NCI-H2171 (cell line): ENCODE results near the gene ARL4D.
"Not testable (repeated sequence)": the region's sequence is repeated elsewhere in the genome, so short reads cannot be mapped to it uniquely, and the experiment has no call there.

ENCODE experiments used
- DNase-seq: peaks from one replicate; lab custom pipeline; 2025; lab: John Stamatoyannopoulos, UW

ARL4D gene, protein sequence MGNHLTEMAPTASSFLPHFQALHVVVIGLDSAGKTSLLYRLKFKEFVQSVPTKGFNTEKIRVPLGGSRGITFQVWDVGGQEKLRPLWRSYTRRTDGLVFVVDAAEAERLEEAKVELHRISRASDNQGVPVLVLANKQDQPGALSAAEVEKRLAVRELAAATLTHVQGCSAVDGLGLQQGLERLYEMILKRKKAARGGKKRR

DNA sequence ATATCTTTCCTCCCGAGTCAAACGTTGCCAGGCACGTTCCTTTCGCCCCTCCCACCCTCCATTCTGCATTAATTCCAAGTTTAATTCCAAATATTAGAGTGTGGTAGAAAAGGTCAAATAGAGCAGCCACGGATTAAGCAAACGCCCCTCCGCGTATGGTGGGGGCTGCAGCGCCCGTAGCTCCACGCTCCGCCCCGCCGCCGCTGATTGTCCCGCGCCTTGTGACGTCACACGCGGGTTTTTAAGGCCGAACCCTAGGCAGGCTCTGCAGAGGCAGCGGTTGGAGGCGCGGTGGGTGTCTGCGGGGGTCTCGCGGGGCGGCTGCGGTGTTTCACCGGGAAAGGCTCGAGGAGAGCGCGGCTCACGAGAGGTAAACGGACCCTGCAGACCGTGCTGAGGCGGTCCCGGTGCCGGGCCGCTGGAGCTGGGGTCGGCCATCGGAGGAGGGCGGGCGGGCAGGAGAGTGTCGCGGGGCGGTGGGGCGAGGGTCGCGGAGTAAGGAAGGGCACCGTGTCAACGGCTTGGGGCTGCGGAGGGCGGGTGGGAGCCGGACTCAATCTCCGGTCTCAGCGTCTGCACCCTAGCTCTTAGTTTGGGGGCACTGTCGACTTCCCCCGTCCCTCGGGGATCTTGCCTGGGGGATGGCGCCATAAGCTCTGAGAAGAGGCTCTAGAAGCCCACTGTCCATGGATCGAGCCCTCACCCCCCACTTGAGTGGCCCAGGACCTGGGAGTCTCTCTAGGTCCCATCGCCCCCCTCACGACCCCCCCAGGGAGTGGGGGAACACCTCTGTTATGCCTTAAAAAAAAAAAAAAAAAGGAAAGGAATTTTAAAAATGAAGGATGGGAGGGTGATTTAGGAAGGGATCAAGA lies at the start of gene ARL4D:
Gene ARL4D (plus strand): TSS at position 270 of the 872 bp plus-strand sequence. CDS start 740 bp downstream, outside the sequence.
- peak; percentile 86 for DNase-seq

GRCh38 chr17:43349142-43349541 lies 49.7 kb upstream of the ARL4D start:
- no peak for DNase-seq

DNA sequence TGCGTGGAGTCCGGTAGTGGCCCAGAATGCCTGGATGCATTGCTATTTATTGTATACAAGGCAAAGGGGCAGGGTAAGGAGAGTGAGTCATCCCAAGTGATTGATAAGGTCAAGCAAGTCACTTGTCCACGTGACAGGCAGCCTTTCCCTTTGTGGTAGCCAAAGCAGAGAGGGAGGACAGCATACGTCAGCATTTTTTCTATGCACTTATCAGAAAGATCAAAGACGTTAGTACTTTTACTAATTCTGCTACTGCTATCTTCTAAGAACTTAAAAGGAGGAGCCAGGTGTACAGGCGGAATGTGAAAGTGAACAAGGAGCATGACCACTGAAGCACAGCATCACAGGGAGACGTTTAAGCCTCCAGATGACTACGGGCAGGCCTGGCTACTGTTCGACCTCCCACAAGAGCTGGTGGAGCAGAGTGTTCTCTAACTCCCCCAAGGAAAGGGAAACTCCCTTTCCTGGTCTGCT lies 47.9 kb upstream of the ARL4D start:
- no peak for DNase-seq

- no peak for DNase-seq
These were observed 47.1 kb upstream of the ARL4D start for GRCh38 chr17:43351691-43352090.

DNA sequence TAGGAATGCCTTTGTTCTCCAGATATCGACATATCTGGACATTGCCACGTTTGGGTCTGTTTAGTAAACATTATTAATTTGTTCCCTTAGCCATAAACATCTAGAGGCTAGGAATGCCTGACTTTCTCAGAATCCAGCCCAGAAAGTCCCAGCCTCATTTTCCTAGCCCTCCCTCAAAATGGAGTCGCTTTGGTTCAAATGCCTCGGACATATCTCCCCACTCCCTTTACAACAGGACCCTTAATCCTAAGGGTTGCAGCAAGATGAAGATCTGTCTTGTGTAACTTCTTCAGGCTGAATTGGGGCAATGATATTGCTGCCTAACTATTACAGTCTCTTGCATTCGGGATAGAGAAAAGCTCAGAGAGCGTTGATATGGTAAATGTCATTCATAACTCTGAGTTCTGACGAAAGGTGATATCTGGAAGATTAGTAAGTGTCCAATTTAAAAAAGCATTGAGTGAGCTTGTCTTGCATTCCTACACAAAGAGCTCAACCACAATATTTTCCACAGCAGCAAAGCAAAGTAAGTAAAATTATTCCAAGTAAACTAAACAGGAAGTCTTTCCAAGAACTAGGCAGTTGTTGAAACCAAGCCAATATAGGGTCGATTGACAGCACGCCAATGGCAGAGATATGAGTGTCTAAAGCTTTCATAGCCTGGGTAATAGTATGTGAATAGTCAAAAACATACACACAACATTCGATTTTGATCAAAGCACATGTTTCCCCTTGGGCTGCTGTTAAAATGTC lies 46.0 kb upstream of the ARL4D start:
- DNase-seq: no peak

GRCh38 chr17:43353393-43353792 lies 45.4 kb upstream of the ARL4D start:
- DNase-seq: peak; percentile 65

DNA sequence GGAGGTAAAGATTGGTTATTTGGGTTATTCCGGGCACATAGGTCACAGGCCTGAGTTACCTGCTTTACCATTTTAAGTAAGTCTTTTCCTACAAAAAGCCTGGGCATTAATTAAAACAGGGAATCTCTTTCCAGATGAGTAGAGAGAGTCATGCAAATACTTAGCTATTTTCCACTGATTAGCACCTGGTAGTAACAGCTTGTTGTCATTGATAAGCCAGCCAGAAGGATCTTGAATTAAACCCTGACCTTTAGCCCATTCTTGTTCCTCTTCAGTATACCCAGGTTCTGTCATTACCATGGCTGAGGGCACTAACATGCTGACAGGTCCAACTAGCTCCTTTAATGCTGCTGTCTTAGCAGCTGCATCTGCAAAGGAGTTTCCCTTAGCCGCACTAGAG lies 44.4 kb upstream of the ARL4D start:
- no peak for DNase-seq

GRCh38 chr17:43356450-43356849 lies 42.3 kb upstream of the ARL4D start:
- no peak for DNase-seq

- DNase-seq: no peak
These were observed 41.8 kb upstream of the ARL4D start for GRCh38 chr17:43356999-43357398.

GRCh38 chr17:43359469-43360110 lies 39.2 kb upstream of the ARL4D start:
- no peak for DNase-seq

DNA sequence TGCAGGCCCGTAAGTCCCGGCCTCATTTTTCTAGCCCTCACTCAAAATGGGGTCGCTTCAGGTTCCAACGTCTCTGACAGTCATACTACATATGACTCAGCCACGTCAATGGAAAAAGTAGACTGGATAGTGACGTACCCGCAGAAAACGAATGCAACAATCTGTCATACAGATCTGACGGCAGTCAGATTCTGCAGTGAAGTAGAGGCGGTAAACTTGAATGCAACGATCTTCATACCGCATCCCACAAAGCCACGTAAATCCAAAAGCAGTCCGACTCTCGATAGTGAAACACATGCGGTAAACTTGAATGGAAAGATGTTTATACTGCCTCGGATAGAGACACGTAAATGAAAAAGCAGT lies 38.4 kb upstream of the ARL4D start:
- DNase-seq: peak; percentile 23

- peak; percentile 97 for DNase-seq
These were observed 37.9 kb upstream of the ARL4D start for GRCh38 chr17:43360739-43361505.

GRCh38 chr17:43363181-43363925 lies 35.4 kb upstream of the ARL4D start:
- no peak for DNase-seq

DNA sequence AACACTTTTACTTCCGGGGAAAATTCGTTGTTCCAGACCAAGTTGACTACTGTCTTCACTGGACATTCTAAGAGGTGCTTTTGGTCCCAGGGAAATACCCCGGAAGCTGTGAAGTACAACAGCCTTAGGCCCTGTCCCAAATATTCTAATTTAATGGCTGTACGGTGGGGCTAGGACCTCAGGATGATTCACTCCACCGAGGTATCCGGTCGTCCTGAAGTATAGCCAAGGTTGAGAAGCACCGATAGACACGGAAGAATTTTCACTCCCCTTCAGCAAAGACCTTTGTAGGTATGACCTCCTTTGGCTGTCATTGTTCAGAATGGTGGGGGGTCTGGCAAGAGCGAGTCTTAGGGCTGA lies 34.9 kb upstream of the ARL4D start:
- no peak for DNase-seq

DNA sequence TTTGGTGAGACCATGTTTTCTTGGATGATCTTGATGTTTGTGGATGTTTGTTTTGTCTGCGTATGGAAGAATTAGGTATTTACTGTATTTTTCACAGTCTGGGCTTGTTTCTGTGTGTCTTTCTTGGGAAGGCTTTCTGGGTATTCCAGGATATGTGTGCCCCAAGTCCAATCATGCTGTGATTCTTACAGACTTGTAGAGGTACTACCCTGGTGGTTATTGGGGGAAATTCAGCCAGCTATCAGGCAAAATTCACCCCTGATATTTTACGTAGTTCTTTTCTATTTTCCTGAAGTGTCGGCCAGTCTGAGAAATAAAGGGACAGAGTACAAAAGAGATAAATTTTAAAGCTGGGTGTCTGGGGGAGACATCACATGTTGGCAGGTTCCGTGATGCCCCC lies 33.4 kb upstream of the ARL4D start:
- DNase-seq: no peak

GRCh38 chr17:43365921-43366320 lies 32.9 kb upstream of the ARL4D start:
- not testable (repeated sequence) for DNase-seq

- no peak for DNase-seq
These were observed 31.7 kb upstream of the ARL4D start for GRCh38 chr17:43366891-43367736.

GRCh38 chr17:43367737-43368242 lies 31.0 kb upstream of the ARL4D start:
- peak; percentile 80 for DNase-seq

DNA sequence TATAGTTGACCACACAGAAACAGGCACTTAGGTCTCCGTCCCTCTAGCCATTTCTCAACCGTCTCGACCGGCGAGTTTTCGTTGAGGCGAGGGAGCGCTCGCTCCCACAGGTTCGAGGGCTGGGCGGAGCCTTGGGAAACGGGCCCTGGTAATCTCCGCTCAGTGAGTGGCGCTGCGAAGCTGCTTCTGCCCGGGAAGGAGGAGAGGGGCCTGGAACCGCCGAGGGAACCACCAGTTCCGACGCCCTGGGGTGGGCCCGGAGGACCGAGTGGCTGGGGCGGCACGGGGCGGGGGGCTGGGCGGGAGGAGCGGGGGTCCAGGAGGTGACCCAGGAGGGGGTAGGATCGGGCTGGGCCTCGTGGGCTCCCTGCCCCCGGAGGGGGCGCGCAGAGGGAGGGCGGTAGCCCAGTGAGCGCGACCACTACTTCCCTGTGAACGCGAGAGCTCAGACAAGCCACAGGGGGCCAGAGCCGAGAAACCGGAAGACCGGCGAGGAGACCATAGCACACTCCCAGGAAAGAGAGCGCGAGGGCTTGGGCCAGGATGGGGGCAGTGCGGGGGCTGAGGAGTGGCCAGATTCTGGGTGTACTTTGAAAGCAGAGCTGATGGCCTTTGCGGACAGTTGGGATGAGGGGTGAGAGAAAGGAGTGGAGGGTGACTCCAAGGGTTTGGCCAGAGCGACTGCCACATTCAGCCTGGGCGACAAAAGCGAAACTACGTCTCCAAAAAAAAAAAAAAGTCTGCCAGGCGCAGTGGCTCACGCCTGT lies 29.9 kb upstream of the ARL4D start:
- DNase-seq: peak; percentile 81
